Activated gamma-delta T cell treated with Interleukin-2 at 50 U/mL for 16 hours (primary cell): ENCODE data around the gene IRAK2.
A peak's percentile ranks its signal among the peaks of the same experiment; 100 is the strongest.

Source experiments
- DNase-seq: peaks from one replicate; pipeline ENCODE4 v3.0.0-alpha.2; 2020

IRAK2 gene

DNA sequence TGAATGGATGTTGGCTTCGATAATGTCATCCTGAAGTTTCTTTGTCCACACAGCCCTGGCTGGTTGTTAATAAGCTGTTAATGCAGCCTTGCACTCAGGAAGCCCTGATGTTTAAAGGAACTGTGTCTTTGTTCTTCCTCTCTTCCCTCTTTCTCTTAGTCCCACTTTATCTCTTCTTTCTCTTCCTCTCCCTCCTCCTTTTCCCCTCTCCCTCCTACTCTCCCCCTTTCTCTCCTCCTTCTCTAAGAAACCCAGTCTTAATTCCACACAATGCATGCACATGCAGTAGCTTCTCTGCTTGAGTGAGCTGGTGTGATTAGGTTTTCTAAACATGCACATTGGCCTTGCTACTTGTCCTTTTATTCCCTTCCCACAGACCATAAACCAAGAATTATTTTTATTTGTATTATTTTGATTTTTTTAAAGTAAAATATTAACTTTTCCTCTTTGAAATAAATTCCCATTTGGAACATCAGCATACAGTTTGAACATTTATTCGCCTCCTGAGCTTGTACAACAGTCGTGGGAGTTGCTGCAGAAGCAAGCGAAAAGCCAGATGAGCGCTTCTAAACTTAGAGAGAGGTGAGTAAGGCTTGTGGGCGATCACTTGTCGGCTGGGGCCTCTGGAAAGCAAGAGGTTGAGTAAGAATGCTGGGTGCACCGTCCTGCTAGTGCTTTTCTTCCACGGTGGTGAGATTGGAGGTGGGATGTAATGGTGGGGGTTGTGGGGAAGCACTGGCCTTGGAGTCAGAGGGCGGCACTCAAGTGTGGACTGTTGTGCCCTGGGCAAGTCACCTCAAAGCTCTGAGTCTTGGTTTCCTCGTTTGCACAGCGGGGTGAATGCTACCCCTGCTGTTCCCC, 120.8 kb downstream of the IRAK2 start:
- DNase-seq: no peak

DNA sequence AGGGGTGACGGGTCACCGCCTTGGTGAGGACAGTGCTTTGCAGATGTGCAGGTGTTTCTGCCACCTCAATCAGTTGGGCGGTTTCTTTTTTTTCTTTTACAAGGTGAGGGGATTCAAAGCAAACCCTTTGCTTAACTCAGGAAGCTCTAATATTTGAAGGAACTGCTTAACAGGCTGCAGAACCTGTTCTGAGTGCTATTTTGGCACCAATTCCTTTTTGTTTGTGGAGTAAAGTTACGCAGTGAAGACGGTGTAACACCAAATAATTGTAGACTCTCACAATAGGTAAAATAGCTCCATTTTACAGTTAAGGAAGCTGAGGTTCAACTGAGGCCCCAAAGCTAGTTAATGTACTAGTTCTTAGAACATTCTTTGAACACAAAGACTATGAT, 121.4 kb downstream of the IRAK2 start:
- DNase-seq: no peak

DNA sequence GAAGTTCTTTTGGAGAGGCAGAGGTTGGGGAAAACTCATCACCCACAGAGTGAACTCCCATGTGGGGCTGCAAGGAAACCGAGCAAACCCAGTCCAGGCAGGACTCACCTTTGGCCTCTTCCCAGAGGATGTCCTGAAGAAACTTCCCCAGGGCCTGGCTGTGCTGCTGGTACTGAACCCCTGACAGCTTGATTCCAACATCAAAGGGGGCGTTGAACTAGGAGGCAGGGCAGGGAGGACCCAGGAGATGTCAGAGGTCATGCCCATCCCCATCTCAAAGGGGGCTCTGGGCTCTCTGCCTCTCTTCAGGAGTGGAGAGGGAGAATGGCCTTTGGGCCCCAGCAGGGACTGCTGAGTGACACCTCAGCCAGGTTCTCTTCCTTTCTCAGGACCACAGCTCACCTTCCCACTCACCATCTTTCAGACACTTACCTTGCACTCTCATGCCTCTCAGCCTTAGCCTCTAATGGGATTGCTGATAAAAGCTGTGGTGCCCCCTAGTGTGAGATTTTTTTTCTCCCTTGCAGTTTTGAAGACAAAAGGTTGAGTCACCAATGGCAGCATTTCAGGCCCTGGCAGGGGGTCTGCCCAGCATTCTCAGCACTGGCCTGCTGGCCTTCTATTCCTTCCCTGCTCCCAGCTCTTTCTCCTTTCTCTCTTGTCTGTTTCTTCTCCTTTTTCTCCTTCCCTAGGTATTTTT, 122.0 kb downstream of the IRAK2 start:
- peak; percentile 32 for DNase-seq

DNA sequence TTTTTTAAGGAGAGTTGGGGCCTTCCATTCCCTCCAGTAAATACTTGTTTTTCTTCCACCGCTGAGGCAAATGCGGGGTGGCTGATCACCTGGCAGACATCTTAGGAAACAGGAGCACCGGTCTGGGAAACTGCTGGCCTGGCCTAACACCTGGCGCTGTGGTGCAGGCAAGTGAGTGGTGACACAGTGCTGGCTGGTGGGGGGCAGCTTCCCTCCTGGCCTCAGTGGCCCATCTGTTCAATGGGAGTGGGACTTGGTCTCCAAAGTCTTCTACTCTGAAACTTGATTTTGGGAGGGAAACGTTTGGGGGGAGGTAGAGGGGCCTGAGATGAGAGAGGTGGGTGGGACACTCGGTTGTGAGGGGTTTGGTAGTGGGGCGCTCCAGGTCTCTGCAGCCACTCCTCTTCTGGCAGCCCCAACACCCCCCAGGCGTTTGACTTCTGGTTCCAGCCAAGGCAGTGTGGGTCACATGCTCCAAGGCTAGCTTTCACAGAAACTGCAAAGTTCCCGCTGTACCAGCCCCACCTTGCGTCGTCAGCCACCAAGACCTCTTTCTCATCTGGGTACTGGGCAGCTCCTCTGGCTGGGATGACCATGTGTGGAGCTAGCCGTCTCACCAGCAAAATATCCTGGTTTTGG, 123.3 kb downstream of the IRAK2 start:
- DNase-seq: no peak

DNA sequence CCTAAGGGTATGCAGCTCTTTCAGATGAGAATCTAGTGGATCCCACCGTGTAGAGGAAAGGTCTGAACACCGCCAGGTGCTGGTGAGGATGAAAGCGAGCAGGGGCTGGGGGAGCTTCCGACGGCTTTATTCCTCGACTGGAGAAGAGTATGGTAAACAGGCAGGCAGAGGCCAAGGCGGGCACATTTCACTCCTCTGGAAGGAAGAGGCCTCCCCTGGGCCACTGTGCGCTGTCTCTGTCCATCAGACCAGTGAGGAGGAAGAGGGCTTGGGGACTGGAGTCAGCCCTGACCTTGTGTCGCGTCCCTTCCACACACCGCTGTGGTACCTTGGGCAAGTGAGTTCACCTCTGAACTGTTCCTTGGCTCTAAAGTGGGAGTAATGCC, 123.8 kb downstream of the IRAK2 start:
- DNase-seq: no peak

DNA sequence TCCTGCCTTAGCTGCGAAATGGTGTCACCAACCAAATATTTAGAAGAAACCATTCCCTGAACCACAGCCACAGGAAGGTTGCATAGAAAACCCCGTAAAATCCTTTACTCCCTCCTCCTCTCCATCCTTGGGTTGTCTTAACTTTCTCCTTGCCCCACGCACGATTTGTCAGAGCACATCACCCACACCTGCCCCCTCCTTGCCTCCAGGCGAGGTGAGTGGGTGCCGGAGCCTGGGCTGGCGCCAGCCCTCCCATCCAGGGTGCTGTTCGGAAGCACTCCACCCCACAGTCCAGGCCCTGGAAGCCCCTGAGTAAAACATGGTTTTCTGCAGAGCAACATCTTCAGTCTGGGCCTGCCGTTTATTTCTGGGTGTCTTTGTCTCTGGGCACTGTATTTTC, 124.4 kb downstream of the IRAK2 start:
- no peak for DNase-seq

DNA sequence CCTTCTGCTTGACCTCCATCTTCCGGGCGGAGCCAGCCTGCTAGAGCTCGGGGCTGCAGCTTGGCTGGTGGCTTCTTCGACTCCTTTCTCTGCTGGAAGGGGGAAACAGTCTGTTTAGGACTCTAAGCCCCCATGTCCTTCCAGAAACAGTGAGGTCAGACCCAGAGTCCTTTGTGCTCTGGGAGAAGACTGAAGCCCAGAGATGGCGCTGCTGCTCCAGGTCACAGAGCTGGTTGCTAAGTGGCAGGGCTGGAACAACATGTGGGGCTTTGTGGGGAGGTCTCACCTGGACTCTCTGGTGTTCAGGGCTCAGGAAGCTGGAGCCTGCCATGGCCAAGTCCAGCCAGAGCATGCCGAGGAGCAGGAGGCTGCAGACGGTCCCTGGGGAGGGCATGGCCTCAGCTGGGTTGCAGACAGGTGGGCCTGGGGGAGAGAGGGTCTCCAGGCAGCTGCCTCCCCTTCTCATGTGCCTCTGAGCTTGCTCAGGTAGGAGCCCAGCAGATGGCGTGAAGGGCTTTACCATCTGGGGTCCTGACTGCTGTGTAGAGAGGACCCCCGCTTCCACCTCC, 125.2 kb downstream of the IRAK2 start:
- DNase-seq: no peak

DNA sequence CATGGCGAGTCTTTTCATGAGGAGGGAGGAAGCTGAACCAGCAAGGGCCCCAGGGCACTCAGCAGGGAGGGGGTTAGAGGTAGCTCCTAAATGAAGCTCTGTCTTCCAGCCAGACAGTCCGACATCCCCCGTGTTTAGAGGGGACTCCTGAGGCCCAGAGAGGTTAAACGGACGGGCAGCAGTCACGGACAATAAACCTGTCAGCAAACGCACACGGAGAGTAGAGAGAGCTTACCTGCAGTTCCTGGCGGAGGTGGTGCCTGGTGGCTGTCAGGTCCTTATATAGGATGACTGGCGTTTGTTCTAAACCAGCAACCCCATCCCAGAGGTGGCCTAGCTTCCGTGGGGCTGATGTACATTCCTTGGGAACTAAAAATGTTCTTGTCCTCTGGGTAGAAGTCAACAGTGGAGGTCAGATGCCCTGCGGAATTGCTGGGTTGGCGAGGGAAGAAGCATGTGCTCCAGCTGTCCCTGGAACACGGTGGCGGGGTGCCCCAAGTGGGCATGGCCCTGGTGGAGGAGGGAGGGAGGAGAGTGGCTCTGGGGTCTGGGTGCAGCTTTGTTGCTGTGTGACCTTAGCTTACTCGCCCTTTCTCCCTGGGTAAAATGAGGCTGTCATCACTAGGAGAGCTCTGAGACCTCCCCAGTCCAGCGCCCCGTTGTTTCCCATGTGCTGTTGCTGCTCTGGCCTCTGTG, 125.9 kb downstream of the IRAK2 start:
- no peak for DNase-seq

GRCh38 chr3:10291641-10292040, 126.9 kb downstream of the IRAK2 start:
- no peak for DNase-seq

DNA sequence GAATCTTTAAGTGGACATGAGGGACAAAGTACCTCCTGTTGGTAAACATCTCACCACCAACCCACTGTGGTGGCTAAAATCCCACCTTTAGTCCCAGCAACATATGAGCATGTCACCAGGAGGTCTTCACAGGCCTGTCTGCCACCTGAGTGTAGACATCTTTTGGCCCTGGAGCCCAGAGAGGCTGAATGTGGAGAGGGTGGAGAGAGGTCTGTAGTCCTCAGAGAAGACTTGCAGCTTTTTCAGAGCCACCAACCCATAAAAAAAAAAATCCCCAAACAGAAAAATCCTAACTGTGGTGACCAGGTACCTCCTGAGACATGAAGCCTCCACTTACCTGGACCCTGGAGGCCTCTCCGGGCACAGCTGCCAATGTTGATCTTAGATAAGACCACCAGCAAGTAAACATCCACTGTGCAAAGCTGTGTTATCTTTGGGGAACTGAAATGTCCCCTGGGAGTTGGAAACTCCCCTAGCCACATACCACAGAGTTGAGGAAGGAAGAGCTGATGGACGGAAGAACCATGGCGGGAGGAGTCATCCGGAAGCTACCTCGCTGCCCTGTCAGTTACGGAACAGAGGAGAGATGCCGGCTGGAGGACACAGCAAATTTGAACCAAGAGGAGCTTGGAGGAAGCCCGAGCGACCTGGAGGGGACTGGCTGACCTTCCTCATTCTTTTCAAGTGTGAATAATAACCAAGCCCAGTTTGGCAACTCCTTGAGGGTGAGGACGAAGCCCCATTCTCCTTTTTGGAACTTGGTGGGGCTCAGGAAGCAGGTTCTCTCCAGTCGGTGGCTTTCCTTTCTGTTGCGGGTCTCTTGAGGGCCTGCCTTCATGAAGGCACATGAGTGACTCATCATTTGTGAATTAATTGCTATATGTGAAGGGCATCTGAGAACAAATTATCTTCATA, 128.0 kb downstream of the IRAK2 start, which contains the start of gene GHRL:
TSS of gene GHRL (minus strand) at position 443 of the 915 bp plus-strand sequence. CDS start 2,767 bp downstream, outside the sequence.
- DNase-seq: no peak
